PC-9 (cell line): Measurements from ENCODE around the gene FILIP1. TPM values are rescaled to one million over a fixed set of nuclear protein-coding genes. Genes with fewer than 3 reads are reported as not detected.

Experiments
- BruUV-seq: library from RNA; stranded (reverse); fragments of 400-500 nt; replicated peaks from 2 replicates; lab custom pipeline; 2021; lab: Mats Ljungman, UMichigan
- CTCF ChIA-PET: fragments of 300-600 bp; sonication (Branson Sonifier 250); formaldehyde crosslinking; loops from one replicate; lab custom pipeline; 2022; ENCODE audit warnings: antibody characterized with exemption; lab: Charles Lee
- POLR2A ChIA-PET: fragments of 300-600 bp; sonication (Branson Sonifier 250); formaldehyde crosslinking; loops from one replicate; lab custom pipeline; 2022; ENCODE audit warnings: antibody characterized with exemption; ENCODE audit not compliant: unreplicated experiment; lab: Charles Lee
- DNase-seq, 2 experiments: peaks; one replicate each; pipeline versions ENCODE4 v3.0.0 to v3.0.0-alpha.2; 2015 to 2022; ENCODE audit warnings: mixed read lengths in 1 of 2
- H2AFZ ChIP-seq: fragments of 200-600 bp; sonication (generic); 2 replicates; pipeline ENCODE4 v1.8.1; 2017; ENCODE audit warnings: antibody characterized with exemption
- H3F3A ChIP-seq: fragments of 200-600 bp; sonication (generic); 2 replicates; pipeline ENCODE4 v1.8.1; 2017; ENCODE audit warnings: antibody characterized with exemption, mild to moderate bottlenecking, low read depth; ENCODE audit not compliant: insufficient read depth
- H3K27ac ChIP-seq: fragments of 200-600 bp; sonication (generic); 2 replicates; pipeline ENCODE4 v1.6.1; 2016; ENCODE audit warnings: mixed run types
- H3K27me3 ChIP-seq: fragments of 200-600 bp; sonication (generic); 2 replicates; pipeline ENCODE4 v1.6.1; 2016; ENCODE audit warnings: low read depth, mixed run types; ENCODE audit not compliant: insufficient read depth
- H3K36me3 ChIP-seq: fragments of 200-600 bp; sonication (generic); 2 replicates; pipeline ENCODE4 v1.6.1; 2016; ENCODE audit warnings: low read depth, mixed run types
- H3K4me1 ChIP-seq: fragments of 200-600 bp; sonication (generic); replicated peaks from 2 replicates; pipeline ENCODE4 v1.6.1; 2016; ENCODE audit warnings: mixed run types; ENCODE audit not compliant: insufficient read depth
- H3K4me2 ChIP-seq: fragments of 200-600 bp; sonication (generic); 2 replicates; pipeline ENCODE4 v1.6.1; 2017; ENCODE audit warnings: mixed run types
- H3K4me3 ChIP-seq: fragments of 200-600 bp; sonication (generic); 2 replicates; pipeline ENCODE4 v1.6.1; 2016; ENCODE audit warnings: mixed run types
- H3K79me2 ChIP-seq: fragments of 200-600 bp; sonication (generic); 2 replicates; pipeline ENCODE4 v1.6.1; 2017; ENCODE audit warnings: low read depth, mixed run types
- H3K9me2 ChIP-seq: fragments of 200-600 bp; sonication (generic); 2 replicates; pipeline ENCODE4 v1.8.1; 2017; ENCODE audit warnings: mild to moderate bottlenecking; ENCODE audit not compliant: insufficient read depth
- H3K9me3 ChIP-seq: fragments of 200-600 bp; sonication (generic); 2 replicates; pipeline ENCODE4 v1.8.1; 2016; ENCODE audit warnings: low read depth; ENCODE audit not compliant: insufficient read depth
- H4K20me1 ChIP-seq: fragments of 200-600 bp; sonication (generic); 2 replicates; pipeline ENCODE4 v1.8.1; 2017; ENCODE audit not compliant: insufficient read depth
- CTCF ChIP-seq: fragments of 200-600 bp; sonication (generic); conservative IDR thresholded peaks from 2 replicates; pipeline ENCODE4 v1.6.1; 2017; ENCODE audit warnings: mixed run types, antibody characterized with exemption, mild to moderate bottlenecking, moderate library complexity
- EZH2 ChIP-seq: fragments of 200-600 bp; sonication (generic); IDR thresholded peaks from 2 replicates; pipeline ENCODE4 v1.8.0; 2017; ENCODE audit warnings: antibody characterized with exemption, low read depth
- intact Hi-C: fragments of 100-400 bp; cut with micrococcal nuclease; formaldehyde crosslinking; loops from one replicate; pipeline ENCODE4 v1.10.0; 2022; ENCODE audit not compliant: unreplicated experiment
- total RNA-seq: library from RNA; stranded (reverse); gene quantifications from 2 replicates; pipeline ENCODE4 v1.2.3, GENCODE V29; 2021

Gene FILIP1
- total RNA-seq, 1 experiment from 2014 or later: 0.15 TPM

DNA sequence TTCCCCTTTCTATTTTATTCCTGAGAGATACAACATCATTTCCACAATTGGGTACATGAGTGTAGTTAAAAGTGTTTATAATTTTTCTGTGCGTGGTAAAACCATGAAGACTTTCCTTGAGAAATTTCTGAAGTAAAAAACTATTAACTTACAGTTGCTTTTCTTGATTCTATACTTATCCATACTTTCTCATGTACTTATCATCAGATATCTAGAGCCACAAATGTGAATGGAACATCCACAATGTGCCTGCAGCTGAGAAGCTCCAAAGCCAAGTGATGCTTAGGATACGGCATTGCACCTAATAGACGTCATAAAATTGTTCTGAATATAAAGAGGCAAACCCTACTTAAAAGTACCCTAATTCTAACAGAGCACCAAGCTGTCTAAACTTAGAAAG, 2.9 kb downstream of the FILIP1 start:
- no peaks in the 10 kb centered on the region for H3K9me3 ChIP-seq
- H2AFZ ChIP-seq: no peak overlapping the region
- no peak for DNase-seq
- H3K27me3 ChIP-seq: no peaks in the 10 kb centered on the region
- POLR2A ChIA-PET: no interaction called here
- H3K4me1 ChIP-seq: no peaks in the 10 kb centered on the region
- TF ChIP-seq EZH2: no peak
- TF ChIP-seq CTCF: no peak
- no peak overlapping the region for H3K4me3 ChIP-seq
- no peaks in the 10 kb centered on the region for H3K36me3 ChIP-seq
- no peak overlapping the region for H3K4me2 ChIP-seq
- H3K27ac ChIP-seq: no peak overlapping the region
- CTCF ChIA-PET: no interaction called here
- H4K20me1 ChIP-seq: no peaks in the 10 kb centered on the region
- no peaks in the 10 kb centered on the region for H3K9me2 ChIP-seq
- no peaks in the 10 kb centered on the region for H3F3A ChIP-seq
- intact Hi-C loops: no loop called here
- H3K79me2 ChIP-seq: no peaks in the 10 kb centered on the region
- BruUV-seq: no TSS peak

GRCh38 chr6:75489025-75489424, 4.6 kb downstream of the FILIP1 start:
- Histone ChIP-seq H3K4me1 (no peaks in the 10 kb centered on the region), H3K36me3 (no peaks in the 10 kb centered on the region), H3F3A (no peaks in the 10 kb centered on the region), H3K9me3 (no peaks in the 10 kb centered on the region), H4K20me1 (no peaks in the 10 kb centered on the region), H3K27ac (no peak overlapping the region), H3K9me2 (no peaks in the 10 kb centered on the region), H3K27me3 (no peaks in the 10 kb centered on the region), H3K4me2 (no peak overlapping the region), H2AFZ (no peak overlapping the region), H3K4me3 (no peak overlapping the region), H3K79me2 (no peaks in the 10 kb centered on the region)
- no TSS peak for BruUV-seq
- ChIA-PET POLR2A (no interaction called here), CTCF (no interaction called here)
- TF ChIP-seq CTCF (no peak), EZH2 (no peak)
- no peak for DNase-seq
- intact Hi-C loops: no loop called here

GRCh38 chr6:75488033-75488432, 5.6 kb downstream of the FILIP1 start:
- Histone ChIP-seq H4K20me1 (no peaks in the 10 kb centered on the region), H2AFZ (no peak overlapping the region), H3K9me2 (no peaks in the 10 kb centered on the region), H3K4me1 (no peaks in the 10 kb centered on the region), H3K27me3 (no peaks in the 10 kb centered on the region), H3K27ac (no peak overlapping the region), H3K36me3 (no peaks in the 10 kb centered on the region), H3K79me2 (no peaks in the 10 kb centered on the region), H3K9me3 (no peaks in the 10 kb centered on the region), H3K4me2 (no peak overlapping the region), H3K4me3 (no peak overlapping the region), H3F3A (no peaks in the 10 kb centered on the region)
- CTCF ChIA-PET: no interaction called here
- intact Hi-C loops: no loop called here
- TF ChIP-seq EZH2: no peak
- no peak for TF ChIP-seq CTCF
- POLR2A ChIA-PET: no interaction called here
- no TSS peak for BruUV-seq
- no peak for DNase-seq
